Activated T-cell treated with anti-CD3 and anti-CD28 coated beads, Interleukin-2, amount 50 U/mL, for 48 hours (primary cell): Measurements from ENCODE around the gene GPC5.
"Not testable (repeated sequence)": the region's sequence is repeated elsewhere in the genome, so short reads cannot be mapped to it uniquely, and the experiment has no call there.

Experiments
- DNase-seq, 2 experiments: peaks; one replicate each; pipeline ENCODE4 v3.0.0-alpha.2; 2020

Gene GPC5

DNA sequence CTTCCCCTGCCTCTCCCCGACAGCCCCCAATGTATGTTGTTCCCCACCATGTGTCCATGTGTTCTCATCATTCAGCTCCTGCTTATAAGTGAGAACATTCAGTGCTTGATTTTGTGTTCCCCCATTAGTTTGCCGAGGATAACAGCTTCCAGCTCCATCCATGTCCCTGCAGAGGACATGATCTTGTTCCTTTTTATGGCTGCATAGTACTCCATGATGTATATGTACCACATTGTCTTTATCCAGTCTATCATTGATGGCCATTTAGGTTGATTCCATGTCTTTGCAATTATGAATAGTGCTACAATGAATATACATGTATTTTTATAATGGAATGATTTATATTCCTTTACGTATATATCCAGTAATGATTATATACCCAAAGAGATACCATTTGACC, 399.9 kb downstream of the GPC5 start:
- DNase-seq = not testable (repeated sequence)

DNA sequence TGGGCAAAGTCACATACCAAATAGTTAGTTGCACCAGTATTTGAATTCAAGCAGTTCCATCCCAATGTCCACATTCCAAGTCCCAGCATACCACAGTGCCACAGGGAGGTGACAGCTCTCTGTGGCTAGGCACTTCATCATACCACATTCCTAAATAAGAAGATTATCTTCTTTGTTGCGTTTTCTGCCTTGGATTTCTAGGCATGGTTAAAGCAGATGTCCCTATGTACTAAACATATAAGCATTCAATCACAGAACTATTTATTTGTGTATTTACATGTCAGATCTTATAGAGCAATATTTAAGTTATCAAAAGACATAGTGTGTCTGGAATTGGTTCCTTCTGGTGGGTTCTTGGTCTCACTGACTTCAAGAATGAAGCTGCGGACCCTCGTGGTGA, 403.4 kb downstream of the GPC5 start:
- not testable (repeated sequence) for DNase-seq

GRCh38 chr13:91802957-91803356, 404.5 kb downstream of the GPC5 start:
- no peak for DNase-seq

GRCh38 chr13:91804724-91805123, 406.3 kb downstream of the GPC5 start:
- DNase-seq = no peak

- DNase-seq = no peak
Observed at GRCh38 chr13:91805605-91806004, 407.2 kb downstream of the GPC5 start.

GRCh38 chr13:91809161-91809560, 410.7 kb downstream of the GPC5 start:
- DNase-seq = no peak

GRCh38 chr13:91813253-91813652, 414.8 kb downstream of the GPC5 start:
- DNase-seq = no peak

DNA sequence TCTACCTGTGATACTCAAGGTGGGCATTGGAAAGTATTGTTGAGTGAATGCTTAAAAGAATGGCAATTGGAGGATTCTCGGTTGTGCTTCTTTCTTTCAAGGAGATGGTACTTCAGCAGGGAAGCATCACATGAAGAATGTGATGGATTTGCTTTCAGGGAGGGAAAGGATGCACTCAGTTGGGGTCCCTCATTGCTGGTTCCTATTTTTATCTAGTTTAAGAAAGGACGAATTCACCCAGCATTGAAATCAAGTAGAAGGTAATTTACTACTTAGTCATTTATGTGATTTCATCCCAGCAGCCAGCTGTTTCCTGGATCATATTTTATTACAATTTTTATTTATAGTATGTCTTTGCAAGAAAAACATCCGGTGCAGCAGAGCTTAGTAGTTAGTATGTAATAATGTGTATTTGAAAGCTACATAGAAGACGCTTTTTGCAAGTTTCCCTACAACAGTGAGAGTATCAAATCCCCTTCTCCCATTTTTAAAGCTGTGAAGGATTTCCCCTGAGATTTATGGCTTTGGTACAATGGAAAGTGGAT, 417.9 kb downstream of the GPC5 start:
- DNase-seq = no peak

DNA sequence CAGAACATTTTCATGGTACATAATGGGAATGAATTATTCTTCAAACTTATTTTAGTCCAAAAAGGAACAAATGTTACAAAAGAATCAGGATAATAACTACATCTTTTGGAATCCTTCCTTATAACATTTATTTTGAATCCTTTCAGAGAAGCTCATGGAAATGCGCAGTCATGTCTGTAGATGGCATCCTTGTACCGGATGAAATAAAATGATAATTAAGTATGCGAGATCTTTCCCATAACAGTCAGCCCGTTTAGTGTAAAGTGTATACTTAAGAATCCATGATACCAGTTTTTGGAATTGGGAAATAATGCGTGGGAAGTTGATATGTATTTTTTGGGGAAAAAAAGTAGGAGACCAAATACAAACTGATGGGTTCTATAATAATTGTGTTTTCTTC, 418.8 kb downstream of the GPC5 start:
- no peak for DNase-seq

DNA sequence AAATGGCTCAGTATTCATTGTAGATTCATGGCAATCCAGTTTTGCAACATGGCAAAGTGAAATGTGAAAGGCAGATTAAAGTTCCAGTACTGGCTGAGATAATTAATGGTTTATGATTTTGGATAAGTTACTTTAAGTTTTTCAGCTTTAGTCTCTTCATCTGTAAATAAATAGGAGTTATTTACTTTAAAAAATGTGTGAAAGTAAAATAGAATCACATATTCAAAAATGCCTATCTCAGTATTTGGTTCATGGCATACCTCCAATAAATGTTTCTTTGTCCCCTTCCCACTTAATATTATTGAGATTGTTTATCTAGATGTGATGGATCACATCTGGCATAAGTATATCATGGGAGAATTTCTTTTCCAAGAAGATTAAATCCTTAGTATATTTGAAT, 426.0 kb downstream of the GPC5 start:
- no peak for DNase-seq

DNA sequence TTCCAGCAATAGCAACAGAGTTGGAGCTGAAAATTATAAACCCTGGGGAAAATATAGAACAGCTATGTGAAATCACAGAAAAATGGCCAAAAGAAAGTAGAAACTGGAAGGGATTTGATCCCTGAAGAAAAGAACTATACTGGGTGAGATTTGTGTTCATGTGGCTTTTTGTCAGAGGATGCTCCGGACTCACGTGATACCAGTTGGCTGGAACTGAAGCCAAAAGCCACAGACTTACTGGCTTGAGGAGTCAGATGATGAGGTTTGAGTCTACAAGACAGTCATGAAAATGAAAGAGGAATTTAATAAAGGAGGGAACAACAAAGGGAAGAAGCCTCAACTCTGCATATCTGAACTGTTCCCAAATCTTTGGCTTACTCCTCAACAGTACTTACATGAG, 427.1 kb downstream of the GPC5 start:
- no peak for DNase-seq

GRCh38 chr13:91836553-91836952, 438.1 kb downstream of the GPC5 start:
- DNase-seq = no peak

GRCh38 chr13:91845612-91846011, 447.2 kb downstream of the GPC5 start:
- DNase-seq = no peak

DNA sequence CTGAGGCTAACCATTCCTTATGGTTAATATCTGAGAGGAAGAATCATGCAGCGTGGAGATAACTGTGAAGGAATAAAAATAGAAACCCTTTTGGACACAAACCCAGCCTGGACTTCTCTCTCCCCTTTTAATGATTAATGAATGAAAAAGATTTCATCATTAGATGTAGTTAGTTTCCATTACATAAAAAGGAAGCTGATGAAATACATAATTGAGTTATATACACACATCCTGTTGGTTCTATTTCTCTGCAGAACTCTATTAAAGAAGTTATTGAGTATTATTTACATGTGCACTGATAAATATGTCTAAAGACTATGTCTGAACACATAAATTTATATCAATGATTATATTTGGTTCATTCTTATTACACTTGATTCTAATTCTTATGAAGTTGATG, 465.3 kb downstream of the GPC5 start:
- no peak for DNase-seq

GRCh38 chr13:91868351-91868750, 469.9 kb downstream of the GPC5 start:
- no peak for DNase-seq

GRCh38 chr13:91878491-91878890, 480.1 kb downstream of the GPC5 start:
- DNase-seq = no peak

DNA sequence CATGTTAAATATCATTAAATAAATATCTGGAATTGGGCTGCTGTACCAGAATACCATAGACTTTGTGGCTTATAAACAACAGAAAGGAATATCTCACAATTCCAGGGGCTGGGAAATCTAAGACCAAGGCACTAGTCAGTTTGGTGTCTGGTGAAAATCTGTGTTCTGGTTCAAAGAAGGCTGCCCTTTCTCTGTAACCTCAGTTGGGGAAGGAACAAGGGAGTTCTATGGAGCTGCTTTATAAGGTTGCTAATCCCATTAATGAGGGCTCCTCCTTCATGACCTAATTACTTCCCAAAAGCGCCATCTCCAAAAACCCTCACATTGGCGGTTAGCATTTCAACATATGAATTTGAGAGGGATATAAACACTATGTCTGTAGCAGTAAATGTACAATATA, 480.9 kb downstream of the GPC5 start:
- no peak for DNase-seq

- no peak for DNase-seq
Observed at GRCh38 chr13:91882918-91883317, 484.5 kb downstream of the GPC5 start.

- no peak for DNase-seq
Observed at GRCh38 chr13:91889641-91890040, 491.2 kb downstream of the GPC5 start.

DNA sequence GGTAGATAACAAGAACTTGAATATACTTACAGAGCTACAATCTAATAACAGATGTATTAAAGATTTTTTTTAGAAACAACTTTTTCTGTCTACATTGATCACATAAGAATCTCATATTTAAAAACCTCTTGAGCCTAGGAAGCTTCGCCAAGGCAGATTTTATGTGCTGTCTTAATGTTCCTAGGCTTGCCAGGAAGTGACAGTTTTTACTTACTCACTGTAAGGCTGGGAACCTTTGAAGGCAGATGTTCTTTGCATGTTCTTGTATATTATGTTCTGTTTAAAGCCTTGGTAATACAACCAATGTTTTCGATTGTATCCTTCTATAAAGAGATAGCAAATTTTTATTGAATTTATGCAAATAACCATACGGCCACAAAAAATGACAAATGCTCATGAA, 492.7 kb downstream of the GPC5 start:
- no peak for DNase-seq

- no peak for DNase-seq
Observed at GRCh38 chr13:91893040-91893439, 494.6 kb downstream of the GPC5 start.

DNA sequence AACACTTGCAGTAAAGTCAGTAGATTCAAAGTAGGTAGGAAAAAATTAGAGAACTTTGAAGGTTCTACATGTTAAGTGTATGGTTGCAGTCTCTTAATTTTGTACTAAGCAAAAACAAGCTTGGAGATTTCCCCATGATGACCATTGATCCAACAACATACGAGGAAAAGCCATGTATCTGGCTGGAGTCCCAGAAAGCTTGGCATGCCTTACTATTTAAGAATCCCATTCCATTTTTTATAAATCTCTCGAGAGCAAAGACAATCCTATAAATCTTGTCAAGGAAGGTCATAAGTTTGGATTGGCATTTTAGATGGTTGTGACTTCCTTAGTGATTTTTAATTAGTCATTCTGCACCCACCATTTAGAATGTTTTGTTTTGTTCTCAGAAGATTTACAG, 495.9 kb downstream of the GPC5 start:
- no peak for DNase-seq

GRCh38 chr13:91896547-91896946, 498.1 kb downstream of the GPC5 start:
- DNase-seq = no peak

DNA sequence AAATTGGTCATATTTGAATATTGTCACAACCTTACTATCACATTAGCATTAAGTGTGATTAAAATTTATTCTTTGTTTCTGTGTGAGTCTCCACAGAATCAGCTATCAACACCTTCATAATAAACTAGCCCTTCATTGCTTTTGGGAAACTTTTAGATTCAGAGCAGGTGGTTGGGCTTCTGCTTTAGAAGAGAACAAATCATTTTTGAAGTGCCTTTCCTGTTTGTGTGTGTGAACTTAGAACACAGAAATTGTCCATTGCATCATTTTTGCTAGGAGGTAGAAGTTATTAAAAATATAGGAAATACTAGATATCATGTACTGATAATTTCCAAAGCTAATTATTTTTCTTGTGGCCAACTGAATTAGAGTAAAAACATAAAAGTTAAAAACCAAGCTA, 500.6 kb downstream of the GPC5 start:
- DNase-seq = not testable (repeated sequence)

DNA sequence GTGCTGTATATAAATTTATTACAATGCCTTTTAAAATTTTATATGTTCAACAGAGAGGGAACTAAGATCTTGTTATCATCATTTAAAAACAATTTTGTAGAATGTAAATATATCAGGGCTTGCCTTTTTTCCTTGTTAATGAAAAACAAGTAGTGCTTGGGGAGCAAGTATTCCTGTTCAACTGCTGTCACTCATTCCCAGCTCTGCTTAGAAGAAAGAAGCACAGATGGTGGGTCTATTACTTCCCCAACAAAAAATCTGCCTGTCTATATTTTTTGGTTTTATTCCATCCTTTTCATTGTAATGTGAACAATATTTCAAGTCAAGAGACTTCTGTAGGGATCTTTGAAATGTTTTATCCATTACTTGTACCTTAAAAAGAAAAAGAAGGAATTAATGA, 503.9 kb downstream of the GPC5 start:
- DNase-seq = no peak

DNA sequence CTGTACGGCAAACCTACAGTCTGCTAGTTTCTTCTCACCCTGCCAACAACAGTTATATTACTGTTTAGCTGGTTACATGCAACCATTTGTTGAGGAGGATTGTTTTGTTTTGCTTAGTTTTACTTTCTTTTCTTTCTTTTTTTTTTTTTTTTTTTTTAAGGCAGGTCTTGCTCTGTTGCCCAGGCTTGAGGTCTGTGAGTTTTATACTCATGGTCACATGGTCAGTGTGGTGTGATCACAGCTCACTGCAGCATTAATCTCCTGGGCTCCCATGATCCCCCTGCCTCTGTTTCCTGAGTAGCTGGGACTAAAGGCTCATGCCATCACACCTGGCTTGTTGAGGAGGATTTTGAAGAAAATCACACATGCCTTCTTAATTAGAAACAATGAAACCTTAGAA, 505.6 kb downstream of the GPC5 start:
- DNase-seq = no peak
